Measurements from ENCODE around the gene SLC26A11. TPM values are rescaled to one million over a fixed set of nuclear protein-coding genes. Genes with fewer than 3 reads are reported as not detected.

Gene SLC26A11
- total and polyA plus RNA-seq, 2 of the 13 experiments (the other 11 are each of a cell fraction or from before 2014, with no cell fraction given) = 8.7 to 13.2 TPM

DNA sequence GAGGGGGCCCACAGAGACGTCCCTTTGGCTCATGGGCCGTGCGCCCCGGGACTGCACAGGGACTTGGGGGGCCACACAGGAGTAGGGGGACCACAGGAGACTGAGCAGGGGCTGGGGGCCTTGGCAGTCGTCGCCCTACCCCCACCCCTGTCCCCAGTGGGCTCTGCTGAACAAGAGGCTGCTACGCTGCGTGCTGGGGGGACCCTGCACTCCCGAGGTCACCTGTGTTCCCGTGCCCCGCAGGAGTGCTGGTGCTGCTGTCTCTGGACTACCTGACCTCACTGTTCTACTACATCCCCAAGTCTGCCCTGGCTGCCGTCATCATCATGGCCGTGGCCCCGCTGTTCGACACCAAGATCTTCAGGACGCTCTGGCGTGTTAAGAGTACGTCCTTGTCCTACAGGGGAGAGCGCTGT, 26.0 kb downstream of the SLC26A11 start (continued):
- no peak for TF ChIP-seq FOXA1 (IDR thresholded peaks at IDR 0.05)
- TF ChIP-seq FOXA1 (CRISPR knock-in tag; IDR thresholded peaks at IDR 0.05) = no peak
- no peak for TF ChIP-seq ZNF33A (CRISPR knock-in tag; IDR thresholded peaks at IDR 0.05; ENCODE audit: borderline replicate concordance)

DNA sequence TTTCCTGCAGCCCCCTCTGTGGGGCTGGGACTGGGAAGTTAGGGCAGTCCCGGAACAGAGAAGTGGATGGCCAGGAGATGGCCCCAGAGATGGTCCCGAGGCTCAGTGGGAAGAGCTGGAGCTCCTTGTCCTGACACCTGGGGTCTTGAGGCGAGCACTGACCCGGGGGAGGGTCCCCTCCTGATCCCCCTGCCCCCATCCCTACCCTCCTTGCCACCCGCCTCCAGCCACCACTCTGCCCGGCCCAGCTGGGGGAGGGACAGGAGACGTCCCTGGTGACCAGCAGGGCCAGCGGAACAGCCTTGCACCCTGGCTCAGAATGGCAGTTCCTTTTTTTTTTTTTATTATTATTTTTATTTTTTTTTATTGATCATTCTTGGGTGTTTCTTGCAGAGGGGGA, 26.5 kb downstream of the SLC26A11 start:
- 93% methylated on average over 6 of the region's 8 CpGs for WGBS (ENCODE audit: low lambda C conversion rate)
- intact Hi-C loops (cut with micrococcal nuclease; ENCODE audit: unreplicated experiment) (no loop called here), in situ Hi-C loops (cut with HindIII; ENCODE audit: extremely low pct_ligation_motif_present, low pct_unique_long_range_greater_than_20kb) (no loop called here)
- no peak overlapping the region for H2AFZ ChIP-seq (ENCODE audit: low read length)
- no peaks in the 10 kb centered on the region for H3K79me2 ChIP-seq (ENCODE audit: insufficient read depth, low read length)
- no peaks in the 10 kb centered on the region for H3K9me3 ChIP-seq (ENCODE audit: low read length)
- BruUV-seq (replicated peaks) = no TSS peak
- no peak overlapping the region for H3K9ac ChIP-seq (ENCODE audit: insufficient read depth, low read depth, low read length)
- no peaks in the 10 kb centered on the region for H3K4me1 ChIP-seq (ENCODE audit: insufficient read depth, low read length)
- TF ChIP-seq REXO4 (CRISPR knock-in tag; IDR thresholded peaks at IDR 0.05; ENCODE audit: borderline replicate concordance) (no peak), ERF (CRISPR knock-in tag; IDR thresholded peaks at IDR 0.05) (no peak), ZNF367 (CRISPR knock-in tag; IDR thresholded peaks at IDR 0.05; ENCODE audit: borderline replicate concordance) (no peak), FOXJ3 (CRISPR knock-in tag; IDR thresholded peaks at IDR 0.05; ENCODE audit: borderline replicate concordance) (no peak), ZNF441 (CRISPR knock-in tag; IDR thresholded peaks at IDR 0.05; ENCODE audit: borderline replicate concordance) (no peak), HNRNPK (IDR thresholded peaks at IDR 0.05; ENCODE audit: low read depth, low read length, poor library complexity, severe bottlenecking) (no peak), ZFP36L1 (CRISPR knock-in tag; IDR thresholded peaks at IDR 0.05) (no peak), JUND (CRISPR knock-in tag; IDR thresholded peaks at IDR 0.05) (no peak), ATF7-NPFF (CRISPR knock-in tag; IDR thresholded peaks at IDR 0.05; ENCODE audit: low read depth) (no peak), AHR (CRISPR knock-in tag; IDR thresholded peaks at IDR 0.05) (no peak), ZSCAN21 (CRISPR knock-in tag; IDR thresholded peaks at IDR 0.05; ENCODE audit: borderline replicate concordance) (no peak)
- TF ChIP-seq, protein P1, sequence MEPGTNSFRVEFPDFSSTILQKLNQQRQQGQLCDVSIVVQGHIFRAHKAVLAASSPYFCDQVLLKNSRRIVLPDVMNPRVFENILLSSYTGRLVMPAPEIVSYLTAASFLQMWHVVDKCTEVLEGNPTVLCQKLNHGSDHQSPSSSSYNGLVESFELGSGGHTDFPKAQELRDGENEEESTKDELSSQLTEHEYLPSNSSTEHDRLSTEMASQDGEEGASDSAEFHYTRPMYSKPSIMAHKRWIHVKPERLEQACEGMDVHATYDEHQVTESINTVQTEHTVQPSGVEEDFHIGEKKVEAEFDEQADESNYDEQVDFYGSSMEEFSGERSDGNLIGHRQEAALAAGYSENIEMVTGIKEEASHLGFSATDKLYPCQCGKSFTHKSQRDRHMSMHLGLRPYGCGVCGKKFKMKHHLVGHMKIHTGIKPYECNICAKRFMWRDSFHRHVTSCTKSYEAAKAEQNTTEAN (CRISPR knock-in tag; conservative IDR thresholded peaks at IDR 0.05) = no peak
- no peaks in the 10 kb centered on the region for H3K27me3 ChIP-seq (ENCODE audit: control insufficient read depth in 1 of 2, insufficient read depth in 2 of 2, low read length in 2 of 2)
- ATAC-seq (no peak), FAIRE-seq (no peak), DNase-seq (ENCODE audit: low spot score) (no peak)
- H3K4me3 ChIP-seq (replicated peaks in 1 of 3; ENCODE audit: insufficient read depth in 1 of 3, low read depth in 2 of 3, low read length in 3 of 3) = no peak overlapping the region
- H3K27ac ChIP-seq (ENCODE audit: extremely low read length, insufficient read depth, low read length) = no peak overlapping the region
- ChIA-PET CTCF (ENCODE audit: low intra/inter-chr PET ratio, low total read pairs) (no interaction called here), POLR2A (no interaction called here)
- H4K20me1 ChIP-seq (ENCODE audit: insufficient read depth, low read length) = no peaks in the 10 kb centered on the region
- peaks cover 6 to 13% of the 10 kb centered on the region in 2 experiments; a peak in 4 of 5 replicates for H3K36me3 ChIP-seq (replicated peaks in 1 of 2; ENCODE audit: control insufficient read depth in 1 of 2, insufficient read depth in 2 of 2, low read length in 2 of 2)
- no peak overlapping the region for H3K4me2 ChIP-seq (ENCODE audit: low read depth, low read length)

Measured in HepG2 (cell line).